Activated T-cell treated with anti-CD3 and anti-CD28 coated beads for 4 hours (primary cell): ENCODE data around the gene AZU1.
"Not testable (repeated sequence)": the region's sequence is repeated elsewhere in the genome, so short reads cannot be mapped to it uniquely, and the experiment has no call there.

Experiments used
- DNase-seq: peaks from one replicate; pipeline ENCODE4 v3.0.0-alpha.2; 2020

Gene AZU1

DNA sequence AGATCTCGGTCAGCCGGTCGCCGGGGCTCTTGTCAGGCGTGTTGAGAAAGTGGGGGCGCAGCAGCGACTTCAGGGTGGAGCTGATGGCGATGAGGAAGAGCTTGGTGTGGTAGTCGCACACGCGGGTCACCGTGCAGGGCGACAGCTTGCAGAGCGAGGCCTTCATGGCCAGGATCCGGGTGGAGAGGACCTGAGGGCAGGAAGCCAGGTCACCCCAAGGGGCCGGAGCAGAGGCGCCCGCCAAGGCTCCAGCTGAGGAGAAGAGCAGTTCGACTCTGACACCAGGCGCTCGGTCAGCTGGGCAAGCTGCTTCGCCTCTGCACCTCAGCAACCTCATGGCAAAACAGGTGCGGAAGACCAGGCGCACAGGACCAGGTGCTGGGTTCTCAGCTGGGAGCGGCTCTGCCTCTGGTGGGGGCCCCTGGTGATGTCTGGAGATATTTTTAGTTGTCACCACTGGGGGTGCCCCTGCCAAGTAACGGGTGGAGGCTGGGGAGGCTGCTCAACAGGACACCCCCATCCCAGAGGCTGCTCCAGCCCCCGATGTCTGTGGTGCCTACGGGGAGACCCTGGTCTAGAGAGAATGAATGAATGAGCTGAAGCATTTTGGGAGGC is 47.7 kb downstream of the AZU1 start:
- DNase-seq = no peak

DNA sequence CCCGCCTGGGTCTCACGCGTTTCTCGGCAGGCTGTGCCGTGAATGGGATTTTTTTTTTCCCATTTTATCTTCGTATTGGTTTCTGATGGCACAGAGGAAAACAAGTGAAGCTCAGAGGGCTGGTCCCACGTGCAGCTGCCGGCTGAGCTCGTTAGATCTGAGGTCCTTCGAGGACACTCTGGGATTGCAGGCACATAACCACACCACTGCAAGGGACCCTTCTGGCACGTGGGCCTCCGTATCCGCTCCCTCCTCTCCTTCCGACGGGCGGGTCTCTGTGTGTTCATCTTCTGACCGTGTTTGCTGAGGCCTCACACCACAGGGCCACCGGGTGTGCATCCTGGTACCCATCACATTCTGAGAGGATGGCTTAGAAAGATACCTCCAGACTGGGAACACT is 48.5 kb downstream of the AZU1 start:
- DNase-seq = no peak

DNA sequence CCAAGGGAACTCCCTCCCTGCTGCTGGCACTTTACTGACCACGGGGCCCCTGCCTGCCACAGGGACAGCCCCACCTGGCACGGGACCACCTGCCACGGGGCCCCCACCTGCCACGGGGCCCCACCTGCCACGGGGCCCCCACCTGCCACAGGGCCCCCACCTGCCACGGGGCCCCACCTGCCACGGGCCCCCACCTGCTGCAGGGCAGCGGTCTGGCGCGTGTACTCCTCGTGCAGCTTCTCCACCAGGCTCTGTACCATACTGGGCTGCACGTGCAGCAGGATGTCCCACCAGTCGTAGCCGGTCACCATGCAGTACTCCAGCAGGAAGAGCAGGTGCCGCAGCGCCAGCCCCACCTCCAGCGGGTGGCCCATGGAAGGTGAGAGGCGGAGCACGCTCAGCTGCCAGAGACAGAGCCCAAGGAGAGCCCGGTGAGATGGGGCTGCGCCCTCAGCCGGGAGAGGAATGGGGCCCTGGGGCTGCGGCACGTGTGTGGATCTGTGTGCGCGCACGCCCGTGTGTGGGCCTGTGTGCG is 49.2 kb downstream of the AZU1 start:
- DNase-seq = no peak

DNA sequence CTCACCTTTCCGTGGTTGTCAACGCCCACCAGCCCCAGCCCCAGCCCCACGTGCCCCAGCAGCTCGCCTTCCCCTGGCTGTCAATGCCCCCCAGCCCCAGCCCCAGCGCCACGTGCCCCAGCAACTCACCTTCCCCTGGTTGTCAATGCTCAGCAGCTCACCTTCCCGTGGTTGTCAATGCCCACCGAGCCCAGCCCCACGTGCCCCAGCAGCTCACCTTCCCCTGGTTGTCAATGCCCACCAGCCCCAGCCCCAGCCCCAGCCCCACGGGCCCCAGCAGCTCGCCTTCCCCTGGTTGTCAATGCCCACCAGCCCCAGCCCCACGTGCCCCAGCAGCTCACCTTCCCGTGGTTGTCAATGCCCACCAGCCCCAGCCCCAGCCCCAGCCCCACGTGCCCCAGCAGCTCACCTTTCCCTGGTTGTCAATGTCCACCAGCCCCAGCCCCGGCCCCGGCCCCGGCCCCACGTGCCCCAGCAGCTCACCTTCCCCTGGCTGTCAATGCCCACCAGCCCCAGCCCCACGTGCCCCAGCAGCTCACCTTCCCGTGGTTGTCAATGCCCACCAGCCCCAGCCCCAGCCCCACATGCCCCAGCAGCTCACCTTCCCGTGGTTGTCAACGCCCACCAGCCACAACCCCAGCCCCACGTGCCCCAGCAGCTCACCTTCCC is 50.5 kb downstream of the AZU1 start:
- DNase-seq = not testable (repeated sequence)

DNA sequence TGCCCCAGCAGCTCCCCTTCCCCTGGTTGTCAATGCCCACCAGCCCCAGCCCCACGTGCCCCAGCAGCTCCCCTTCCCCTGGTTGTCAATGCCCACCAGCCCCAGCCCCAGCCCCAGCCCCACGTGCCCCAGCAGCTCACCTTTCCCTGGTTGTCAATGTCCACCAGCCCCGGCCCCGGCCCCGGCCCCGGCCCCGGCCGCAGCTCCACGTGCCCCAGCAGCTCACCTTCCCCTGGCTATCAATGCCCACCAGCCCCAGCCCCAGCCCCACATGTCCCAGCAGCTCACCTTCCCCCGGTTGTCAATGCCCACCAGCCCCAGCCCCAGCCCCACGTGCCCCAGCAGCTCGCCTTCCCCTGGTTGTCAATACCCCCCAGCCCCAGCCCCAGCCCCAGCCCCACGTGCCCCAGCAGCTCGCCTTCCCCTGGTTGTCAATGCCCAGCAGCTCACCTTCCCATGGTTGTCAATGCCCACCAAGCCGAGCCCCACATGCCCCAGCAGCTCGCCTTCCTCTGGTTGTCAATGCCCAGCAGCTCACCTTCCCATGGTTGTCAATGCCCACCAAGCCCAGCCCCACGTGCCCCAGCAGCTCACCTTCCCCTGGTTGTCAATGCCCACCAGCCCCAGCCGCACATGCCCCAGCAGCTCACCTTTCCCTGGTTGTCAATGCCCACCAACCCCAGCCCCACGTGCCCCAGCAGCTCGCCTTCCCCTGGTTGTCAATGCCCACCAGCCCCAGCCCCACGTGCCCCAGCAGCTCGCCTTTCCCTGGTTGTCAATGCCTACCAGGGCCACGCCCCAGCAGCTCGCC is 51.3 kb downstream of the AZU1 start:
- DNase-seq = not testable (repeated sequence)

DNA sequence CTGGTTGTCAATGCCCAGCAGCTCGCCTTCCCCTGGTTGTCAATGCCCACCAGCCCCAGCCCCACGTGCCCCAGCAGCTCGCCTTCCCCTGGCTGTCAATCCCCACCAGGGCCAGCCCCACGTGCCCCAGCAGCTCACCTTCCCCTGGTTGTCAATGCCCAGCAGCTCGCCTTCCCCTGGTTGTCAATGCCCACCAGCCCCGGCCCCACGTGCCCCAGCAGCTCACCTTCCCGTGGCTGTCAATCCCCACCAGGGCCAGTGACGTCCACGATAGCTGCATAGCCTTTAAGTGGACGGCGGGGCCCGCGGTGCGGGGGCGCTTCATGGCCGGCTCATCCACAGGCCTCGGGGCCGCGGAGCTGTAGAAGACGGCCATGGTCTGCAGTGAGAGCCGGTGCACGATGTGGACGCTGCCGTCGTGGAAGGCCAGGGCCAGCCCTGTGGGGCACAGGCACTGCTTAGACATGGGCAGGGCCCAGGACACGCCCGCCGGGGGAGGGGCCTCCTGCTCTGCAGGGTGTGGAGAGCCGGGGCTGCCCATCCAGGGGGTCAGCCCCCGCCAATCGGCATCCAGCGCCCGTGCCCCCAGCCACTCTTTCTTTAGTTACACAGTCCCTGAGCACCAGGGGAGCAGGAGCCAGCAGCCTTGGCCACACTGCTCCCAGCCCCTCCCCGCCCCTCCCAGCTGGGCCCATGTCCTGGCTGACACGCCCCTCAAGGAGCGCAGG is 52.2 kb downstream of the AZU1 start:
- DNase-seq = no peak
